CD4-positive, alpha-beta T cell treated with Interleukin-21 for 1 hour (primary cell): ENCODE measurements around the gene CSTA.

ENCODE experiments used
- DNase-seq: peaks from one replicate; pipeline ENCODE4 v3.0.0-alpha.2; 2020

The CSTA gene

GRCh38 chr3:122324871-122325323 lies at the start of gene CSTA:
Gene CSTA (plus strand): TSS chr3:122325248. CDS start chr3:122325293, 45 bp downstream.
- no peak for DNase-seq

GRCh38 chr3:122281891-122282290 lies 43.2 kb upstream of the CSTA start:
- DNase-seq = no peak

GRCh38 chr3:122283796-122284445 lies 41.1 kb upstream of the CSTA start:
- no peak for DNase-seq

GRCh38 chr3:122284486-122284885 lies 40.6 kb upstream of the CSTA start:
- DNase-seq = no peak

- DNase-seq = no peak
Measured at GRCh38 chr3:122294359-122294758, 30.7 kb upstream of the CSTA start.

- peak; percentile 25 for DNase-seq
Measured at GRCh38 chr3:122295266-122296062, 29.6 kb upstream of the CSTA start.

GRCh38 chr3:122298239-122298638 lies 26.8 kb upstream of the CSTA start:
- DNase-seq = peak; percentile 14

GRCh38 chr3:122299215-122299614 lies 25.8 kb upstream of the CSTA start:
- DNase-seq = no peak

- peak; percentile 65 for DNase-seq
Measured at GRCh38 chr3:122299872-122300460, 25.1 kb upstream of the CSTA start.

- DNase-seq = no peak
Measured at GRCh38 chr3:122301063-122301462, 24.0 kb upstream of the CSTA start.

GRCh38 chr3:122305818-122306621 lies 19.0 kb upstream of the CSTA start:
- no peak for DNase-seq

- no peak for DNase-seq
Measured at GRCh38 chr3:122306622-122306953, 18.5 kb upstream of the CSTA start.

- no peak for DNase-seq
Measured at GRCh38 chr3:122307094-122307687, 17.9 kb upstream of the CSTA start.

- no peak for DNase-seq
Measured at GRCh38 chr3:122307976-122308375, 17.1 kb upstream of the CSTA start.

GRCh38 chr3:122310361-122310760 lies 14.7 kb upstream of the CSTA start:
- DNase-seq = no peak

- DNase-seq = no peak
Measured at GRCh38 chr3:122312826-122313225, 12.2 kb upstream of the CSTA start.

GRCh38 chr3:122313281-122313680 lies 11.8 kb upstream of the CSTA start:
- DNase-seq = no peak

- no peak for DNase-seq
Measured at GRCh38 chr3:122314228-122314876, 10.7 kb upstream of the CSTA start.

GRCh38 chr3:122315619-122316018 lies 9.4 kb upstream of the CSTA start:
- no peak for DNase-seq

- no peak for DNase-seq
Measured at GRCh38 chr3:122316368-122316767, 8.7 kb upstream of the CSTA start.

- no peak for DNase-seq
Measured at GRCh38 chr3:122318620-122319019, 6.4 kb upstream of the CSTA start.
